ENCODE measurements around the gene LYZL6. TPM values are rescaled to one million over a fixed set of nuclear protein-coding genes. Genes with fewer than 3 reads are reported as not detected.

LYZL6 gene
- total and polyA plus RNA-seq, 10 of the 15 experiments (the other 5 are each of a cell fraction or from before 2014, with no cell fraction given) = not detected

GRCh38 chr17:35901631-35902175 lies 41.8 kb downstream of the LYZL6 start:
- H3K27ac ChIP-seq (ENCODE audit: control insufficient read depth, insufficient read depth) = no peak overlapping the region
- no peaks in the 10 kb centered on the region for H3K9me3 ChIP-seq (replicated peaks; ENCODE audit: control insufficient read depth, insufficient read depth, low read length)
- no peaks in the 10 kb centered on the region for H3K36me3 ChIP-seq (ENCODE audit: control insufficient read depth in 2 of 2, insufficient read depth in 2 of 2, low read length in 1 of 2)
- H3K4me2 ChIP-seq (ENCODE audit: control insufficient read depth, insufficient read depth) = no peak overlapping the region
- FAIRE-seq = no peak
- no peak for TF ChIP-seq JUNB (IDR thresholded peaks at IDR 0.05)
- no peak for TF ChIP-seq TCF12 (IDR thresholded peaks at IDR 0.05; ENCODE audit: low read depth, low read length)
- TF ChIP-seq MAX (IDR thresholded peaks at IDR 0.05; ENCODE audit: low read depth, low read length) = no peak
- TF ChIP-seq HDAC6 (IDR thresholded peaks at IDR 0.05; ENCODE audit: unreplicated experiment) = no peak
- no peak for TF ChIP-seq ESRRA (IDR thresholded peaks at IDR 0.05; ENCODE audit: low read length)
- no peak for TF ChIP-seq ZNF622 (IDR thresholded peaks at IDR 0.05)
- TF ChIP-seq ZBTB11 (CRISPR knock-in tag; IDR thresholded peaks at IDR 0.05) = no peak
- TF ChIP-seq NR2C1 (IDR thresholded peaks at IDR 0.05) = no peak
- no peak for TF ChIP-seq TBL1XR1 (IDR thresholded peaks at IDR 0.05; ENCODE audit: low read depth, low read length)
- no peak for TF ChIP-seq CEBPB (IDR thresholded peaks at IDR 0.05; ENCODE audit: borderline replicate concordance in 1 of 2, low read depth in 2 of 2, low read length in 2 of 2)
- no peak for TF ChIP-seq EZH2 (IDR thresholded peaks at IDR 0.05; ENCODE audit: borderline replicate concordance, control insufficient read depth, low read depth, low read length)
- no peak for TF ChIP-seq ATF7 (IDR thresholded peaks at IDR 0.05; ENCODE audit: low read depth)
- TF ChIP-seq RUNX3 (IDR thresholded peaks at IDR 0.05; ENCODE audit: low read length) = no peak
- no peak for TF ChIP-seq POU2F2 (IDR thresholded peaks at IDR 0.05; ENCODE audit: borderline replicate concordance, low read depth, low read length)
- no peak for TF ChIP-seq NRF1 (conservative IDR thresholded peaks at IDR 0.05; ENCODE audit: low read depth, low read length)
- no peak for ATAC-seq
- BruUV-seq (replicated peaks) = no TSS peak
- ChIA-PET SMC1A (ENCODE audit: uncharacterized antibody, unreplicated experiment) (interaction anchor here (0.9 to 2.3 kb wide), 5 partner anchors 9 to 38 kb away, joined by 3 to 8 read pairs (median 4); no protein-coding TSS in a partner anchor), CTCF (interaction anchor here (0.6 to 2.4 kb wide), 8 partner anchors 8 to 247 kb away, joined by 3 to 6 read pairs (median 4); no protein-coding TSS in a partner anchor), RAD21 (ENCODE audit: unreplicated experiment) (interaction anchor here (1.2 to 3.0 kb wide), 4 partner anchors 9 to 26 kb away, joined by 3 to 17 read pairs (median 5); partner anchors contain the start of gene CCL5), POLR2A (interaction anchor here (0.6 to 0.7 kb wide), 2 partner anchors 9 to 89 kb away, joined by 3 to 5 read pairs; no protein-coding TSS in a partner anchor)
- H3K4me3 ChIP-seq = no peak overlapping the region
- 82% methylated on average over 9 of the region's 9 CpGs for WGBS (ENCODE audit: insufficient coverage, insufficient replicate concordance, low lambda C conversion rate, missing lambda C conversion rate)
- intact Hi-C loops (cut with micrococcal nuclease; ENCODE audit: unreplicated experiment) = no loop called here
- no peaks in the 10 kb centered on the region for H3K79me2 ChIP-seq (ENCODE audit: control insufficient read depth, insufficient read depth, low read length)
- H4K20me1 ChIP-seq (ENCODE audit: control insufficient read depth, insufficient read depth) = no peaks in the 10 kb centered on the region
- no peak overlapping the region for H2AFZ ChIP-seq (ENCODE audit: control insufficient read depth, low read depth, low read length)
- no peaks in the 10 kb centered on the region for H3K27me3 ChIP-seq (replicated peaks in 1 of 2; ENCODE audit: control insufficient read depth in 2 of 2, insufficient read depth in 2 of 2, low read length in 1 of 2)
- no peak overlapping the region for H3K9ac ChIP-seq (ENCODE audit: control insufficient read depth, insufficient read depth, low read length)
- DNase-seq (ENCODE audit: low read depth, low spot score) = no peak
- in situ Hi-C loops (cut with MboI) = no loop called here
- no peaks in the 10 kb centered on the region; the same call in 1 of the 2 replicates for H3K4me1 ChIP-seq (ENCODE audit: control insufficient read depth, insufficient read depth, low read length)
